ENCODE measurements around the gene ZPLD1. TPM values are rescaled to one million over a fixed set of nuclear protein-coding genes. Genes with fewer than 3 reads are reported as not detected.

Gene ZPLD1
- total and polyA plus RNA-seq, 8 donors, result 0.07 to 0.19 (median 0.09) TPM; not detected in 3

GRCh38 chr3:102398176-102398575 is 36.6 kb upstream of the ZPLD1 start:
- H3K4me1 ChIP-seq, result no peaks in the 10 kb centered on the region
- no peaks in the 10 kb centered on the region for H3K36me3 ChIP-seq
- TF ChIP-seq, protein P1, sequence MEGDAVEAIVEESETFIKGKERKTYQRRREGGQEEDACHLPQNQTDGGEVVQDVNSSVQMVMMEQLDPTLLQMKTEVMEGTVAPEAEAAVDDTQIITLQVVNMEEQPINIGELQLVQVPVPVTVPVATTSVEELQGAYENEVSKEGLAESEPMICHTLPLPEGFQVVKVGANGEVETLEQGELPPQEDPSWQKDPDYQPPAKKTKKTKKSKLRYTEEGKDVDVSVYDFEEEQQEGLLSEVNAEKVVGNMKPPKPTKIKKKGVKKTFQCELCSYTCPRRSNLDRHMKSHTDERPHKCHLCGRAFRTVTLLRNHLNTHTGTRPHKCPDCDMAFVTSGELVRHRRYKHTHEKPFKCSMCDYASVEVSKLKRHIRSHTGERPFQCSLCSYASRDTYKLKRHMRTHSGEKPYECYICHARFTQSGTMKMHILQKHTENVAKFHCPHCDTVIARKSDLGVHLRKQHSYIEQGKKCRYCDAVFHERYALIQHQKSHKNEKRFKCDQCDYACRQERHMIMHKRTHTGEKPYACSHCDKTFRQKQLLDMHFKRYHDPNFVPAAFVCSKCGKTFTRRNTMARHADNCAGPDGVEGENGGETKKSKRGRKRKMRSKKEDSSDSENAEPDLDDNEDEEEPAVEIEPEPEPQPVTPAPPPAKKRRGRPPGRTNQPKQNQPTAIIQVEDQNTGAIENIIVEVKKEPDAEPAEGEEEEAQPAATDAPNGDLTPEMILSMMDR (IDR thresholded peaks at IDR 0.05), result no peak
- no peaks in the 10 kb centered on the region for H3K27me3 ChIP-seq
- no peaks in the 10 kb centered on the region for H3K9me3 ChIP-seq
- no peak overlapping the region for H3K27ac ChIP-seq
- DNase-seq (no peak), FAIRE-seq (no peak), ATAC-seq (no peak)
- intact Hi-C loops (cut with DNase I), result no loop called here
- WGBS, 2 donors, result 84 to 85% methylated on average over 1 of the region's 1 CpG
- H3K4me3 ChIP-seq, result no peak overlapping the region

- 82 to 88% methylated on average over 5 of the region's 5 CpGs for WGBS, 2 donors
- no peak overlapping the region for H3K27ac ChIP-seq
- TF ChIP-seq, protein P1 (IDR thresholded peaks at IDR 0.05), result no peak
- H3K4me3 ChIP-seq, result no peak overlapping the region
- ATAC-seq (no peak), FAIRE-seq (no peak), DNase-seq (no peak)
- H3K9me3 ChIP-seq, result no peaks in the 10 kb centered on the region
- H3K4me1 ChIP-seq, result no peaks in the 10 kb centered on the region
- intact Hi-C loops (cut with DNase I), result no loop called here
- no peaks in the 10 kb centered on the region for H3K27me3 ChIP-seq
- H3K36me3 ChIP-seq, result no peaks in the 10 kb centered on the region
These were observed 36.1 kb upstream of the ZPLD1 start for GRCh38 chr3:102398666-102399065.

GRCh38 chr3:102400142-102400541 is 34.7 kb upstream of the ZPLD1 start:
- no peaks in the 10 kb centered on the region for H3K9me3 ChIP-seq
- no peak for FAIRE-seq
- 77 to 91% methylated on average over 5 of the region's 5 CpGs for WGBS, 2 donors

GRCh38 chr3:102400766-102401165 is 34.0 kb upstream of the ZPLD1 start:
- TF ChIP-seq, protein P1 (IDR thresholded peaks at IDR 0.05), result no peak
- Histone ChIP-seq H3K27me3 (no peaks in the 10 kb centered on the region), H3K9me3 (no peaks in the 10 kb centered on the region), H3K36me3 (no peaks in the 10 kb centered on the region), H3K4me3 (no peak overlapping the region), H3K27ac (no peak overlapping the region), H3K4me1 (no peaks in the 10 kb centered on the region)
- intact Hi-C loops (cut with DNase I), result no loop called here
- DNase-seq (no peak), ATAC-seq (no peak), FAIRE-seq (no peak)
- WGBS, 2 donors, result 56 to 72% methylated on average over 2 of the region's 2 CpGs

More at GRCh38 chr3:102400142-102400541, 34.7 kb upstream of the ZPLD1 start:
- intact Hi-C loops (cut with DNase I), result no loop called here
- ATAC-seq, result no peak
- Histone ChIP-seq H3K4me3 (no peak overlapping the region), H3K27ac (no peak overlapping the region), H3K36me3 (no peaks in the 10 kb centered on the region), H3K27me3 (no peaks in the 10 kb centered on the region), H3K4me1 (no peaks in the 10 kb centered on the region)
- TF ChIP-seq, protein P1 (IDR thresholded peaks at IDR 0.05), result no peak
- DNase-seq, result no peak

DNA sequence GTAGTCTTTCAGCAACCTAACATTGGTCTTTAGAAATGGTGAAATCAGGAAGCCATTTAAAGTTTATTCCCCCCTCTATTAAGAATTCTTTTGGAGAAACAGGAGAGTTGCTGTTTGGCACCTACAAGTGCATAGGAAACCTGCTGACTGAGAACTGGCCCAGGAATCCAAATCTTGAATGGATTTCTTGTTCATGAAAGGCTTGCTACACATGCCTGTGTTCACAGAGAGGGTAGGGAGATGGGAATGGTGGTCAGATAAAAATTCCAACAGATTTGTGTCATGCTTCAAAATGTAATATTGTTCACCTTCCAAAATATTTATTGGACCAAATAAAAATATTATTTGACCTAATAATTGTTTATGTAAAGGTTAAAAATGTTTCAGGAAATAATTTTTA is 24.2 kb upstream of the ZPLD1 start:
- FAIRE-seq (no peak), DNase-seq (no peak), ATAC-seq (no peak)
- intact Hi-C loops (cut with DNase I), result no loop called here
- H3K36me3 ChIP-seq, result no peaks in the 10 kb centered on the region
- TF ChIP-seq, protein P1 (IDR thresholded peaks at IDR 0.05), result no peak
- H3K27me3 ChIP-seq, result no peaks in the 10 kb centered on the region
- no peaks in the 10 kb centered on the region for H3K4me1 ChIP-seq
- no peaks in the 10 kb centered on the region for H3K9me3 ChIP-seq
- H3K4me3 ChIP-seq, result no peak overlapping the region
- H3K27ac ChIP-seq, result no peak overlapping the region
